Breast epithelium (tissue), 4 donors: ENCODE results near the gene SOX15. TPM values are rescaled to one million over a fixed set of nuclear protein-coding genes. Genes with fewer than 3 reads are reported as not detected.
A peak's percentile ranks its signal among the peaks of the same experiment; 100 is the strongest.

Experiments
- DNase-seq, 2 donors: peaks; one replicate each; pipeline ENCODE4 v3.0.0-alpha.2; 2019; ENCODE audit warnings: low spot score in 2 of 2
- H3K27ac ChIP-seq, 2 donors: fragments of 200-600 bp; sonication (generic) in 1 of 2; one replicate each; pipeline ENCODE4 v1.5.1; 2016 to 2019; ENCODE audit warnings: mild to moderate bottlenecking in 1 of 2
- H3K27me3 ChIP-seq, 2 donors: fragments of 200-600 bp; sonication (generic) in 1 of 2; one replicate each; pipeline versions ENCODE4 v1.5.1 to v1.6.0; 2017 to 2019; ENCODE audit warnings: control low read depth in 1 of 2, mild to moderate bottlenecking in 1 of 2
- H3K36me3 ChIP-seq: fragments of 200-600 bp; one replicate; pipeline ENCODE4 v1.5.1; 2019
- H3K4me1 ChIP-seq, 2 donors: fragments of 200-600 bp; sonication (generic); one replicate each; pipeline ENCODE4 v1.5.1; 2016 to 2019; ENCODE audit warnings: control low read depth in 1 of 2
- H3K4me3 ChIP-seq, 3 donors: fragments of 200-600 bp; sonication (generic); 1 replicate in 2 of 3; 2 replicates in 1 of 3; pipeline ENCODE4 v1.5.1; 2016 to 2019; ENCODE audit warnings: mild to moderate bottlenecking in 3 of 3, moderate library complexity in 2 of 3
- H3K9me3 ChIP-seq, 2 donors: fragments of 200-600 bp; sonication (generic) in 1 of 2; one replicate each; pipeline ENCODE4 v1.5.1; 2016 to 2019; ENCODE audit warnings: control low read depth in 1 of 2
- CTCF ChIP-seq, 3 donors: fragments of 450-650 bp; IDR thresholded peaks; one replicate each; pipeline ENCODE4 v1.5.1; 2016 to 2017; ENCODE audit warnings: antibody characterized with exemption in 3 of 3, mild to moderate bottlenecking in 3 of 3, moderate library complexity in 3 of 3
- POLR2A ChIP-seq: fragments of 450-650 bp; IDR thresholded peaks from one replicate; pipeline ENCODE4 v1.6.1; 2016; ENCODE audit warnings: antibody characterized with exemption, mild to moderate bottlenecking, moderate library complexity
- POLR2AphosphoS5 ChIP-seq, 3 donors: sonication (generic); formaldehyde crosslinking; IDR thresholded peaks; one replicate each; pipeline ENCODE4 v1.6.1; 2017; ENCODE audit warnings: antibody characterized with exemption in 3 of 3
- intact Hi-C: fragments of 100-400 bp; cut with DNase I; formaldehyde crosslinking; loops from one replicate; pipeline ENCODE4 v1.15.1; 2023; ENCODE audit warnings: low total_unique reads
- total RNA-seq, 3 donors: library from RNA; depleted of rRNA; stranded (reverse); fragments of >200 nt; gene quantifications; one replicate each; pipeline ENCODE4 v1.1.0, GENCODE V29; 2016

The SOX15 gene
- total RNA-seq, 3 donors from 2014 or later = 1.3 to 4.1 (median 1.6) TPM

GRCh38 chr17:7549401-7550055 lies 40.4 kb downstream of the SOX15 start:
- Histone ChIP-seq H3K27ac (peak overlapping the region; percentile 89 to 94), H3K27me3 (no peaks in the 10 kb centered on the region), H3K4me1 (peaks cover 2 to 6% of the 10 kb centered on the region in 2 donors), H3K36me3 (no peaks in the 10 kb centered on the region), H3K9me3 (no peaks in the 10 kb centered on the region), H3K4me3 (peak overlapping the region; percentile 67 to 77 (median 76))
- intact Hi-C loops = no loop called here
- no peak for TF ChIP-seq POLR2A
- no peak for TF ChIP-seq POLR2AphosphoS5 (IDR thresholded peaks at IDR 0.05)
- no peak for TF ChIP-seq CTCF (IDR thresholded peaks at IDR 0.05)
- DNase-seq = no peak

- TF ChIP-seq POLR2AphosphoS5 (IDR thresholded peaks at IDR 0.05) = no peak
- peak in 2 of 3 donors; percentile 12 to 14 for TF ChIP-seq CTCF (IDR thresholded peaks at IDR 0.05)
- TF ChIP-seq POLR2A = no peak
- Histone ChIP-seq H3K36me3 (no peaks in the 10 kb centered on the region), H3K27ac (peak within 1 kb of the TSS; percentile 89 to 94), H3K4me3 (peak within 1 kb of the TSS; percentile 67 to 77 (median 76)), H3K27me3 (no peaks in the 10 kb centered on the region), H3K4me1 (peaks cover 2 to 6% of the 10 kb centered on the region in 2 donors), H3K9me3 (no peaks in the 10 kb centered on the region)
- peak; percentile 27 to 70 for DNase-seq
- intact Hi-C loops = no loop called here
Measured at GRCh38 chr17:7548585-7549400, 41.1 kb downstream of the SOX15 start, which contains the start of gene TNFSF12. Gene TNFSF12 (plus strand): TSS chr17:7549058. CDS start chr17:7549154, 96 bp downstream.

- Histone ChIP-seq H3K27me3 (no peaks in the 10 kb centered on the region), H3K4me3 (no peak overlapping the region), H3K9me3 (no peaks in the 10 kb centered on the region), H3K36me3 (no peaks in the 10 kb centered on the region), H3K4me1 (peaks cover 2 to 6% of the 10 kb centered on the region in 2 donors), H3K27ac (no peak overlapping the region)
- no peak for TF ChIP-seq POLR2A
- no peak for TF ChIP-seq POLR2AphosphoS5 (IDR thresholded peaks at IDR 0.05)
- TF ChIP-seq CTCF (IDR thresholded peaks at IDR 0.05) = no peak
- intact Hi-C loops = no loop called here
- DNase-seq = no peak
Measured at GRCh38 chr17:7544911-7545310, 45.0 kb downstream of the SOX15 start.

- intact Hi-C loops = no loop called here
- H3K27ac ChIP-seq = no peak overlapping the region
- TF ChIP-seq POLR2A (no peak), CTCF (IDR thresholded peaks at IDR 0.05) (no peak), POLR2AphosphoS5 (IDR thresholded peaks at IDR 0.05) (no peak)
- no peaks in the 10 kb centered on the region for H3K4me1 ChIP-seq
- no peak overlapping the region for H3K4me3 ChIP-seq
- no peak for DNase-seq
- H3K36me3 ChIP-seq = no peaks in the 10 kb centered on the region
- H3K9me3 ChIP-seq = peaks cover 0 to 6% of the 10 kb centered on the region in 2 donors
- no peaks in the 10 kb centered on the region for H3K27me3 ChIP-seq
Measured at GRCh38 chr17:7541074-7541621, 48.7 kb downstream of the SOX15 start.
